ENCODE measurements around the gene SUN1.

SUN1 gene

DNA sequence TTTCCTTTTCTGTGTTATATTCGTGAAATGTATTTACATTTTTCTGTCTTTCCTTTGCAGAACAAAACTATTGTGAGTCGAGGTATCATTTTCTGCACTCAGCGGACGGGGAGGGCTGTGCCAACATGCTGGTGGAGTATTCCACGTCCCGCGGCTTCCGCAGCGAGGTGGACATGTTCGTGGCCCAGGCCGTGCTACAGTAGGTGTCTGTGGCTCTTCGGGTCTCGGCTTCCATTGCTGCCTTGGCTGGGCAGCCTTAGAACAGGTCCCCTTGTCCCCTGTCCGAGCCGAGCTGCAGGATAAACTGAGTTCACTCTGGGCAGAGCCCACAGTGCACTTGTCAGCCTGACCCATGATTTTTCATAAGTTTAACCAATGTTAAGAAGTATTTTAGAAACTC lies 58.6 kb downstream of the SUN1 start (continued):
- no peak for TF ChIP-seq ZNF549 (tag by site-specific recombination; IDR thresholded peaks at IDR 0.05)
- TF ChIP-seq ZNF580 (tag by site-specific recombination; IDR thresholded peaks at IDR 0.05): no peak
- no peak for TF ChIP-seq ZNF132 (tag by site-specific recombination; IDR thresholded peaks at IDR 0.05; ENCODE audit: borderline replicate concordance)
- TF ChIP-seq, protein P1, sequence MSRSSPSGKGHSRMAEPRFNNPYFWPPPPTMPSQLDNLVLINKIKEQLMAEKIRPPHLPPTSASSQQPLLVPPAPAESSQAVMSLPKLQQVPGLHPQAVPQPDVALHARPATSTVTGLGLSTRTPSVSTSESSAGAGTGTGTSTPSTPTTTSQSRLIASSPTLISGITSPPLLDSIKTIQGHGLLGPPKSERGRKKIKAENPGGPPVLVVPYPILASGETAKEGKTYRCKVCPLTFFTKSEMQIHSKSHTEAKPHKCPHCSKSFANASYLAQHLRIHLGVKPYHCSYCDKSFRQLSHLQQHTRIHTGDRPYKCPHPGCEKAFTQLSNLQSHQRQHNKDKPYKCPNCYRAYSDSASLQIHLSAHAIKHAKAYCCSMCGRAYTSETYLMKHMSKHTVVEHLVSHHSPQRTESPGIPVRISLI (tag by site-specific recombination; IDR thresholded peaks at IDR 0.05): no peak
- no peak for TF ChIP-seq KLF16 (tag by site-specific recombination; IDR thresholded peaks at IDR 0.05)
- no peak for TF ChIP-seq ZNF37A (tag by site-specific recombination; IDR thresholded peaks at IDR 0.05)

- H3K4me3 ChIP-seq (ENCODE audit: low read depth, low read length): no peak overlapping the region
- TF ChIP-seq ZNF707 (tag by site-specific recombination; IDR thresholded peaks at IDR 0.05) (no peak), ZNF184 (tag by site-specific recombination; IDR thresholded peaks at IDR 0.05) (no peak), ZNF112 (tag by site-specific recombination; IDR thresholded peaks at IDR 0.05) (no peak), ZFHX2 (tag by site-specific recombination; conservative IDR thresholded peaks at IDR 0.05) (no peak), ZNF544 (tag by site-specific recombination; IDR thresholded peaks at IDR 0.05) (no peak), ZNF391 (tag by site-specific recombination; IDR thresholded peaks at IDR 0.05; ENCODE audit: borderline replicate concordance, low read depth) (no peak), YY2 (tag by site-specific recombination; IDR thresholded peaks at IDR 0.05) (no peak), ZBTB7A (tag by site-specific recombination; IDR thresholded peaks at IDR 0.05; ENCODE audit: low read depth) (no peak), ZNF404 (tag by site-specific recombination; IDR thresholded peaks at IDR 0.05) (no peak), ZSCAN23 (tag by site-specific recombination; IDR thresholded peaks at IDR 0.05) (no peak), ZNF521 (tag by site-specific recombination; IDR thresholded peaks at IDR 0.05) (no peak)
- TF ChIP-seq, protein P2, sequence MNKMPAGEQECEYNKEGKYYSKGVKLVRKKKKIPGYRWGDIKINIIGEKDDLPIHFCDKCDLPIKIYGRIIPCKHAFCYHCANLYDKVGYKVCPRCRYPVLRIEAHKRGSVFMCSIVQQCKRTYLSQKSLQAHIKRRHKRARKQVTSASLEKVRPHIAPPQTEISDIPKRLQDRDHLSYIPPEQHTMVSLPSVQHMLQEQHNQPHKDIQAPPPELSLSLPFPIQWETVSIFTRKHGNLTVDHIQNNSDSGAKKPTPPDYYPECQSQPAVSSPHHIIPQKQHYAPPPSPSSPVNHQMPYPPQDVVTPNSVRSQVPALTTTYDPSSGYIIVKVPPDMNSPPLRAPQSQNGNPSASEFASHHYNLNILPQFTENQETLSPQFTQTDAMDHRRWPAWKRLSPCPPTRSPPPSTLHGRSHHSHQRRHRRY (tag by site-specific recombination; IDR thresholded peaks at IDR 0.05): no peak
- TF ChIP-seq, protein P3, sequence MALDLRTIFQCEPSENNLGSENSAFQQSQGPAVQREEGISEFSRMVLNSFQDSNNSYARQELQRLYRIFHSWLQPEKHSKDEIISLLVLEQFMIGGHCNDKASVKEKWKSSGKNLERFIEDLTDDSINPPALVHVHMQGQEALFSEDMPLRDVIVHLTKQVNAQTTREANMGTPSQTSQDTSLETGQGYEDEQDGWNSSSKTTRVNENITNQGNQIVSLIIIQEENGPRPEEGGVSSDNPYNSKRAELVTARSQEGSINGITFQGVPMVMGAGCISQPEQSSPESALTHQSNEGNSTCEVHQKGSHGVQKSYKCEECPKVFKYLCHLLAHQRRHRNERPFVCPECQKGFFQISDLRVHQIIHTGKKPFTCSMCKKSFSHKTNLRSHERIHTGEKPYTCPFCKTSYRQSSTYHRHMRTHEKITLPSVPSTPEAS (tag by site-specific recombination; IDR thresholded peaks at IDR 0.05): no peak
- TF ChIP-seq, protein P4, sequence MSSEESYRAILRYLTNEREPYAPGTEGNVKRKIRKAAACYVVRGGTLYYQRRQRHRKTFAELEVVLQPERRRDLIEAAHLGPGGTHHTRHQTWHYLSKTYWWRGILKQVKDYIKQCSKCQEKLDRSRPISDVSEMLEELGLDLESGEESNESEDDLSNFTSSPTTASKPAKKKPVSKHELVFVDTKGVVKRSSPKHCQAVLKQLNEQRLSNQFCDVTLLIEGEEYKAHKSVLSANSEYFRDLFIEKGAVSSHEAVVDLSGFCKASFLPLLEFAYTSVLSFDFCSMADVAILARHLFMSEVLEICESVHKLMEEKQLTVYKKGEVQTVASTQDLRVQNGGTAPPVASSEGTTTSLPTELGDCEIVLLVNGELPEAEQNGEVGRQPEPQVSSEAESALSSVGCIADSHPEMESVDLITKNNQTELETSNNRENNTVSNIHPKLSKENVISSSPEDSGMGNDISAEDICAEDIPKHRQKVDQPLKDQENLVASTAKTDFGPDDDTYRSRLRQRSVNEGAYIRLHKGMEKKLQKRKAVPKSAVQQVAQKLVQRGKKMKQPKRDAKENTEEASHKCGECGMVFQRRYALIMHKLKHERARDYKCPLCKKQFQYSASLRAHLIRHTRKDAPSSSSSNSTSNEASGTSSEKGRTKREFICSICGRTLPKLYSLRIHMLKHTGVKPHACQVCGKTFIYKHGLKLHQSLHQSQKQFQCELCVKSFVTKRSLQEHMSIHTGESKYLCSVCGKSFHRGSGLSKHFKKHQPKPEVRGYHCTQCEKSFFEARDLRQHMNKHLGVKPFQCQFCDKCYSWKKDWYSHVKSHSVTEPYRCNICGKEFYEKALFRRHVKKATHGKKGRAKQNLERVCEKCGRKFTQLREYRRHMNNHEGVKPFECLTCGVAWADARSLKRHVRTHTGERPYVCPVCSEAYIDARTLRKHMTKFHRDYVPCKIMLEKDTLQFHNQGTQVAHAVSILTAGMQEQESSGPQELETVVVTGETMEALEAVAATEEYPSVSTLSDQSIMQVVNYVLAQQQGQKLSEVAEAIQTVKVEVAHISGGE (tag by site-specific recombination; conservative IDR thresholded peaks at IDR 0.05; ENCODE audit: low read depth): no peak
- TF ChIP-seq, protein P5, sequence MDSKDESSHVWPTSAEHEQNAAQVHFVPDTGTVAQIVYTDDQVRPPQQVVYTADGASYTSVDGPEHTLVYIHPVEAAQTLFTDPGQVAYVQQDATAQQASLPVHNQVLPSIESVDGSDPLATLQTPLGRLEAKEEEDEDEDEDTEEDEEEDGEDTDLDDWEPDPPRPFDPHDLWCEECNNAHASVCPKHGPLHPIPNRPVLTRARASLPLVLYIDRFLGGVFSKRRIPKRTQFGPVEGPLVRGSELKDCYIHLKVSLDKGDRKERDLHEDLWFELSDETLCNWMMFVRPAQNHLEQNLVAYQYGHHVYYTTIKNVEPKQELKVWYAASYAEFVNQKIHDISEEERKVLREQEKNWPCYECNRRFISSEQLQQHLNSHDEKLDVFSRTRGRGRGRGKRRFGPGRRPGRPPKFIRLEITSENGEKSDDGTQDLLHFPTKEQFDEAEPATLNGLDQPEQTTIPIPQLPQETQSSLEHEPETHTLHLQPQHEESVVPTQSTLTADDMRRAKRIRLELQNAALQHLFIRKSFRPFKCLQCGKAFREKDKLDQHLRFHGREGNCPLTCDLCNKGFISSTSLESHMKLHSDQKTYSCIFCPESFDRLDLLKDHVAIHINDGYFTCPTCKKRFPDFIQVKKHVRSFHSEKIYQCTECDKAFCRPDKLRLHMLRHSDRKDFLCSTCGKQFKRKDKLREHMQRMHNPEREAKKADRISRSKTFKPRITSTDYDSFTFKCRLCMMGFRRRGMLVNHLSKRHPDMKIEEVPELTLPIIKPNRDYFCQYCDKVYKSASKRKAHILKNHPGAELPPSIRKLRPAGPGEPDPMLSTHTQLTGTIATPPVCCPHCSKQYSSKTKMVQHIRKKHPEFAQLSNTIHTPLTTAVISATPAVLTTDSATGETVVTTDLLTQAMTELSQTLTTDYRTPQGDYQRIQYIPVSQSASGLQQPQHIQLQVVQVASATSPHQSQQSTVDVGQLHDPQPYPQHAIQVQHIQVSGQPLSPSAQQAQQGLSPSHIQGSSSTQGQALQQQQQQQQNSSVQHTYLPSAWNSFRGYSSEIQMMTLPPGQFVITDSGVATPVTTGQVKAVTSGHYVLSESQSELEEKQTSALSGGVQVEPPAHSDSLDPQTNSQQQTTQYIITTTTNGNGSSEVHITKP (tag by site-specific recombination; IDR thresholded peaks at IDR 0.05): no peak
- TF ChIP-seq, protein P6, sequence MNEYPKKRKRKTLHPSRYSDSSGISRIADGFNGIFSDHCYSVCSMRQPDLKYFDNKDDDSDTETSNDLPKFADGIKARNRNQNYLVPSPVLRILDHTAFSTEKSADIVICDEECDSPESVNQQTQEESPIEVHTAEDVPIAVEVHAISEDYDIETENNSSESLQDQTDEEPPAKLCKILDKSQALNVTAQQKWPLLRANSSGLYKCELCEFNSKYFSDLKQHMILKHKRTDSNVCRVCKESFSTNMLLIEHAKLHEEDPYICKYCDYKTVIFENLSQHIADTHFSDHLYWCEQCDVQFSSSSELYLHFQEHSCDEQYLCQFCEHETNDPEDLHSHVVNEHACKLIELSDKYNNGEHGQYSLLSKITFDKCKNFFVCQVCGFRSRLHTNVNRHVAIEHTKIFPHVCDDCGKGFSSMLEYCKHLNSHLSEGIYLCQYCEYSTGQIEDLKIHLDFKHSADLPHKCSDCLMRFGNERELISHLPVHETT (tag by site-specific recombination; IDR thresholded peaks at IDR 0.05): no peak
- no peaks in the 10 kb centered on the region for H3K9me3 ChIP-seq (ENCODE audit: control insufficient read depth, insufficient read depth, low read depth, low read length)
- H3K4me1 ChIP-seq (ENCODE audit: control insufficient read depth, insufficient read depth, low read length): no peaks in the 10 kb centered on the region
- H3K36me3 ChIP-seq (ENCODE audit: control insufficient read depth in 2 of 2, insufficient read depth in 1 of 2, low read length in 2 of 2): peaks cover 18 to 93% of the 10 kb centered on the region in 2 experiments; a peak in 2 of 3 replicates
- ChIA-PET POLR2A (no interaction called here), CTCF (no interaction called here)
- H3K27ac ChIP-seq (ENCODE audit: extremely low read depth, low read depth, low read length): no peak overlapping the region
Measured at GRCh38 chr7:891291-891690, 59.0 kb downstream of the SUN1 start.

All from HEK293 (cell line).